ENCODE measurements around the gene EEFSEC.

The EEFSEC gene

DNA sequence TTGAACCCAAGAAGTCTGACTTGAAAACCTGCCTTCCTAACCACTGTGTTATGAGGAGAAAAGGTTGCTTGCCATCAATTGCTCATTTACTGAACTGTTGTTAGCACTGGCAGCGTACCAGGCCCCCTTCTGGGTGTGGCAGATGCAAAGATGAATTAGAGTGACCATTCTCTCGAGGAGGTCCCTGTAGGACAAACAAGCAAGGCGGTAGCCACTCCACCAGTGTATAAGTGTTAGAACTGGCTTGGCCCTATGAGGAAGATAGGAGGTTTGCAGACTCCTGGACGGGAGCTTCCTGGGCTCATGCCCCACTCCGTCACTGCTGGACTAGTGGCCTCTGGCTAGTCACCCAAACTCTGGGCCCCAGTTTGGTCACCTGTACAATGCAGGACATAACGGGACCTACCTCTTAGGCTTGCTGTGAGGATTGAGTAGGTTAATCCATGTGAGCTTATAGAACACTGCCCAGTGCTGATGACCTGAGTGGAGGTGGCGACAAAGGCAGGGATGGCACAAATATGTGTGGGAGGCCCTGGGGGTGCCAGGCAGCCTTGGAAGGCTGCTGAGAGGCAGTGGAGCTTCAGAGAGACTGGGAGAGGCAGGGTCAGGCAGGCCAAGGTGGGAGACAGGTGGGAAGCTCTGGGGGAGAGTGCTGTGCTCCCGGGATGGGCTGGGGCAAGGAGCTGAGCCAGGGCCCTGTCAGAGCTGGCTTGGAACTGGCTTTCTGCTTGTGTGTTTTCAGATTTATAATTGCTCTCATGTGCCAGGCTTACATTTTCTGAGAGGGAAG, 167.5 kb downstream of the EEFSEC start:
- H3K9me3 ChIP-seq (ENCODE audit: control insufficient read depth in 1 of 2, low read length in 2 of 2): no peaks in the 10 kb centered on the region
- H3K4me3 ChIP-seq (ENCODE audit: low read depth in 1 of 2, low read length in 2 of 2): no peak overlapping the region
- no peak overlapping the region for H3K27ac ChIP-seq (ENCODE audit: low read depth, low read length)
- H3K27me3 ChIP-seq (ENCODE audit: control insufficient read depth in 1 of 2, insufficient read depth in 2 of 2, low read length in 2 of 2): no peaks in the 10 kb centered on the region
- no peak overlapping the region for H3K9ac ChIP-seq (ENCODE audit: low read depth in 1 of 2, low read length in 2 of 2)
- peaks cover 21 to 23% of the 10 kb centered on the region in 2 donors for H3K4me1 ChIP-seq (ENCODE audit: control insufficient read depth in 1 of 2, insufficient read depth in 2 of 2, low read length in 2 of 2)
- H3K36me3 ChIP-seq (ENCODE audit: control insufficient read depth in 1 of 2, insufficient read depth in 2 of 2, low read length in 2 of 2): peaks cover 4 to 15% of the 10 kb centered on the region in 2 donors

DNA sequence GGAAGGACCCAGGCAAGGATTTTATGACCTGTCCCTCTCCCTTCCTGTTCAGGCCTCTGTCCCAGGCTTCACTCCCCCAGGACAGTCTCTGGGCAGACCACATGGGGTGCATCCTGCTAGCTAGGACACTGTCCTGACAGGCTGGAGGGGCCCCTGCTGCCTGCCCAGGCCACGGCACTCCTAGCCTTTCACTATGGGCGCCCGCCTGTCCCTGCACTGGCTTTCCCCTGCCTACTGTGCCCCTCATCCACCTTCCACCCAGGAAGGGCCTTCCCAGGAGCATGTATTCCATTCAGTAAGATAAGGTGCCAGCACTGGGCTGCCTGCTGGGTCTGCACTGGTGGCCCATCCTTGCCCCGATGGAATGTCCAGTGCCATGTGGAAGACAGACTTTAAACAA, 168.1 kb downstream of the EEFSEC start:
- peaks cover 4 to 15% of the 10 kb centered on the region in 2 donors for H3K36me3 ChIP-seq (ENCODE audit: control insufficient read depth in 1 of 2, insufficient read depth in 2 of 2, low read length in 2 of 2)
- no peak overlapping the region for H3K27ac ChIP-seq (ENCODE audit: low read depth, low read length)
- no peaks in the 10 kb centered on the region for H3K27me3 ChIP-seq (ENCODE audit: control insufficient read depth in 1 of 2, insufficient read depth in 2 of 2, low read length in 2 of 2)
- H3K4me3 ChIP-seq (ENCODE audit: low read depth in 1 of 2, low read length in 2 of 2): no peak overlapping the region
- H3K9ac ChIP-seq (ENCODE audit: low read depth in 1 of 2, low read length in 2 of 2): no peak overlapping the region
- H3K9me3 ChIP-seq (ENCODE audit: control insufficient read depth in 1 of 2, low read length in 2 of 2): no peaks in the 10 kb centered on the region
- peaks cover 21 to 23% of the 10 kb centered on the region in 2 donors for H3K4me1 ChIP-seq (ENCODE audit: control insufficient read depth in 1 of 2, insufficient read depth in 2 of 2, low read length in 2 of 2)

DNA sequence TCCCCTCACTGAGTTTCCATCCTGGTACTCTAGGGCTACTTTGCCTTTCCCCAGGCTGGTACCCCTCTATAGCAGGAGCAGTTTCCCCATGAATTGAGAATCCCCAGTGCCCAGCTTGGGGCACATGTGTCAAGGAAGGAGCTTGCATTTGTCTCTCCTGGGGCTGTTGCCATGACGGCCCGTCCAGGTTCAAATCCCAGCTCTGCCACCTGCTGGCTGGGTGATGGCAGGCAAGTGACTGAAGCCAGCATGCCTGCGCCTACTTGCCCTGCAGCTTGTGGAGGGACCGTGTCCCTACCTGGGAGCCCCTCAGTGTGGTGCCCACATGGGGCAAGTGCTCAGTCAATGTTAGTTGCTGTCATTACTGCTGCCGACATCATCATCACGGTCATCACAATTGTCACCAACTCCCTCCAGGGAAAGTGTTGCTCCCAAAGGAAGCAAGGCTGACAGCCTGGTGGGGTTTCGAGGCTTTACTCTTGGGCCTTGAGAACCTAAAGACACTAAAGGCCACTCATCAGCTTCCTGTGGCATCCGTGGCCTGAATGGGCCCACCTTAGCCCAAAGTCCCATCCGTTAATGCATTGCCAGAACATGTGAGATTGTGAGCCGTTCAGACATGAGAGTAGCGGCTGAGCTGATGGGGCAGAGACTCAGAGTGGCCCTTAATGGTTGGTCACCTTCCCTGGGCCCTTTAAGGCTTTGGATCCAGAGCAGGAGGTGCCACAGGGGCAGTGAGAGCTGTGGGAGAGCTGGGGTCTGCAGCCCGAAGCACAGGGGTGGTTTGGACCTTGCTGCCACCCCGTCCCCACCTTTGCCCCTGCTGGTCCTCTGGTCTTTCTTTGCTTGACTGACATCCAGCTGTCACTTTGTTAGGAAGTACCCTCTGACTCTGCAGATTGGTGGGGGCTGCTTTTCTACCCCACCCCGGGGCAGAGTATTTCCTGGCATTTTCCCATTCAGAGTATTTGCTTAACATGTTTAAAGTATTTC, 169.0 kb downstream of the EEFSEC start:
- Histone ChIP-seq H3K27me3 (ENCODE audit: control insufficient read depth in 1 of 2, insufficient read depth in 2 of 2, low read length in 2 of 2) (no peaks in the 10 kb centered on the region), H3K27ac (ENCODE audit: low read depth, low read length) (no peak overlapping the region), H3K4me3 (ENCODE audit: low read depth in 1 of 2, low read length in 2 of 2) (no peak overlapping the region), H3K36me3 (ENCODE audit: control insufficient read depth in 1 of 2, insufficient read depth in 2 of 2, low read length in 2 of 2) (peaks cover 4 to 15% of the 10 kb centered on the region in 2 donors), H3K4me1 (ENCODE audit: control insufficient read depth in 1 of 2, insufficient read depth in 2 of 2, low read length in 2 of 2) (peaks cover 21 to 23% of the 10 kb centered on the region in 2 donors), H3K9me3 (ENCODE audit: control insufficient read depth in 1 of 2, low read length in 2 of 2) (no peaks in the 10 kb centered on the region), H3K9ac (ENCODE audit: low read depth in 1 of 2, low read length in 2 of 2) (no peak overlapping the region)

- Histone ChIP-seq H3K27me3 (ENCODE audit: control insufficient read depth in 1 of 2, insufficient read depth in 2 of 2, low read length in 2 of 2) (no peaks in the 10 kb centered on the region), H3K36me3 (ENCODE audit: control insufficient read depth in 1 of 2, insufficient read depth in 2 of 2, low read length in 2 of 2) (peaks cover 4 to 10% of the 10 kb centered on the region in 2 donors), H3K9ac (ENCODE audit: low read depth in 1 of 2, low read length in 2 of 2) (no peak overlapping the region), H3K4me3 (ENCODE audit: low read depth in 1 of 2, low read length in 2 of 2) (no peak overlapping the region), H3K9me3 (ENCODE audit: control insufficient read depth in 1 of 2, low read length in 2 of 2) (no peaks in the 10 kb centered on the region), H3K27ac (ENCODE audit: low read depth, low read length) (no peak overlapping the region), H3K4me1 (ENCODE audit: control insufficient read depth in 1 of 2, insufficient read depth in 2 of 2, low read length in 2 of 2) (peaks cover 21 to 23% of the 10 kb centered on the region in 2 donors)
These were observed 170.2 kb downstream of the EEFSEC start for GRCh38 chr3:128323206-128324081.

- Histone ChIP-seq H3K27me3 (ENCODE audit: control insufficient read depth in 1 of 2, insufficient read depth in 2 of 2, low read length in 2 of 2) (no peaks in the 10 kb centered on the region), H3K4me3 (ENCODE audit: low read depth in 1 of 2, low read length in 2 of 2) (no peak overlapping the region), H3K36me3 (ENCODE audit: control insufficient read depth in 1 of 2, insufficient read depth in 2 of 2, low read length in 2 of 2) (peaks cover 0 to under 1% of the 10 kb centered on the region in 2 donors), H3K4me1 (ENCODE audit: control insufficient read depth in 1 of 2, insufficient read depth in 2 of 2, low read length in 2 of 2) (peaks cover 21 to 23% of the 10 kb centered on the region in 2 donors), H3K9ac (ENCODE audit: low read depth in 1 of 2, low read length in 2 of 2) (no peak overlapping the region), H3K9me3 (ENCODE audit: control insufficient read depth in 1 of 2, low read length in 2 of 2) (no peaks in the 10 kb centered on the region), H3K27ac (ENCODE audit: low read depth, low read length) (no peak overlapping the region)
These were observed 171.8 kb downstream of the EEFSEC start for GRCh38 chr3:128324911-128325592.

GRCh38 chr3:128326051-128326823, 173.0 kb downstream of the EEFSEC start:
- Histone ChIP-seq H3K36me3 (ENCODE audit: control insufficient read depth in 1 of 2, insufficient read depth in 2 of 2, low read length in 2 of 2) (no peaks in the 10 kb centered on the region), H3K9ac (ENCODE audit: low read depth in 1 of 2, low read length in 2 of 2) (no peak overlapping the region), H3K27ac (ENCODE audit: low read depth, low read length) (no peak overlapping the region), H3K4me3 (ENCODE audit: low read depth in 1 of 2, low read length in 2 of 2) (no peak overlapping the region), H3K4me1 (ENCODE audit: control insufficient read depth in 1 of 2, insufficient read depth in 2 of 2, low read length in 2 of 2) (peaks cover 21 to 23% of the 10 kb centered on the region in 2 donors), H3K27me3 (ENCODE audit: control insufficient read depth in 1 of 2, insufficient read depth in 2 of 2, low read length in 2 of 2) (no peaks in the 10 kb centered on the region), H3K9me3 (ENCODE audit: control insufficient read depth in 1 of 2, low read length in 2 of 2) (no peaks in the 10 kb centered on the region)

DNA sequence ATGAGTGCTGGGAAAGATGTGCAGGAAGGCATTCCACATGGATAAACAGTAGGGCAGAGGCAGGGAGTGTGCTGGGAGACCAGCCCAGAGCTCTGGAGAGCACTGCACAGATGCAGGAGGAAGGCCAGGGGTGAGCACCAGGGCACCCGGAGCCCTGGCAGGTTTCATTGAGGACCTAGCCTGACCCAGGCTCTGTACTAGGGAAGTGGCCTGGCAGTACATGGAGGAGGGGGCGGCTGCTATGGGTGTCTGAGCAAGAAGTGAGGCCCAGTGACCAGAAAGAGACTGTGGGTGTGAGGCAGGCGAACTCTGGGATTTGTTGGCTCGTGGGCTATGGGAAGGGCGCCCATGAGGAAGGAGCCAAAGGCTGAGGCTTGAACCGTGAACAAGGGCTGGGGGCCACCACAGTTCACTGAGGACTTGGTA, 174.3 kb downstream of the EEFSEC start:
- Histone ChIP-seq H3K9ac (ENCODE audit: low read depth in 1 of 2, low read length in 2 of 2) (no peak overlapping the region), H3K4me1 (ENCODE audit: control insufficient read depth in 1 of 2, insufficient read depth in 2 of 2, low read length in 2 of 2) (peaks cover 21 to 23% of the 10 kb centered on the region in 2 donors), H3K27ac (ENCODE audit: low read depth, low read length) (no peak overlapping the region), H3K9me3 (ENCODE audit: control insufficient read depth in 1 of 2, low read length in 2 of 2) (no peaks in the 10 kb centered on the region), H3K36me3 (ENCODE audit: control insufficient read depth in 1 of 2, insufficient read depth in 2 of 2, low read length in 2 of 2) (no peaks in the 10 kb centered on the region), H3K27me3 (ENCODE audit: control insufficient read depth in 1 of 2, insufficient read depth in 2 of 2, low read length in 2 of 2) (no peaks in the 10 kb centered on the region), H3K4me3 (ENCODE audit: low read depth in 1 of 2, low read length in 2 of 2) (no peak overlapping the region)

- Histone ChIP-seq H3K9me3 (ENCODE audit: control insufficient read depth in 1 of 2, low read length in 2 of 2) (no peaks in the 10 kb centered on the region), H3K4me1 (ENCODE audit: control insufficient read depth in 1 of 2, insufficient read depth in 2 of 2, low read length in 2 of 2) (peaks cover 11 to 14% of the 10 kb centered on the region in 2 donors), H3K9ac (ENCODE audit: low read depth in 1 of 2, low read length in 2 of 2) (no peak overlapping the region), H3K27ac (ENCODE audit: low read depth, low read length) (no peak overlapping the region), H3K36me3 (ENCODE audit: control insufficient read depth in 1 of 2, insufficient read depth in 2 of 2, low read length in 2 of 2) (peaks cover 0 to 2% of the 10 kb centered on the region in 2 donors), H3K27me3 (ENCODE audit: control insufficient read depth in 1 of 2, insufficient read depth in 2 of 2, low read length in 2 of 2) (no peaks in the 10 kb centered on the region), H3K4me3 (ENCODE audit: low read depth in 1 of 2, low read length in 2 of 2) (no peak overlapping the region)
These were observed 175.5 kb downstream of the EEFSEC start for GRCh38 chr3:128328546-128329458.
